ENCODE data around the gene RHOG.

GRCh38 chr11:3878258-3878584, 37.5 kb upstream of the RHOG start:
- TF ChIP-seq EP300 (IDR thresholded peaks at IDR 0.05), result no peak
- TF ChIP-seq, protein P1, sequence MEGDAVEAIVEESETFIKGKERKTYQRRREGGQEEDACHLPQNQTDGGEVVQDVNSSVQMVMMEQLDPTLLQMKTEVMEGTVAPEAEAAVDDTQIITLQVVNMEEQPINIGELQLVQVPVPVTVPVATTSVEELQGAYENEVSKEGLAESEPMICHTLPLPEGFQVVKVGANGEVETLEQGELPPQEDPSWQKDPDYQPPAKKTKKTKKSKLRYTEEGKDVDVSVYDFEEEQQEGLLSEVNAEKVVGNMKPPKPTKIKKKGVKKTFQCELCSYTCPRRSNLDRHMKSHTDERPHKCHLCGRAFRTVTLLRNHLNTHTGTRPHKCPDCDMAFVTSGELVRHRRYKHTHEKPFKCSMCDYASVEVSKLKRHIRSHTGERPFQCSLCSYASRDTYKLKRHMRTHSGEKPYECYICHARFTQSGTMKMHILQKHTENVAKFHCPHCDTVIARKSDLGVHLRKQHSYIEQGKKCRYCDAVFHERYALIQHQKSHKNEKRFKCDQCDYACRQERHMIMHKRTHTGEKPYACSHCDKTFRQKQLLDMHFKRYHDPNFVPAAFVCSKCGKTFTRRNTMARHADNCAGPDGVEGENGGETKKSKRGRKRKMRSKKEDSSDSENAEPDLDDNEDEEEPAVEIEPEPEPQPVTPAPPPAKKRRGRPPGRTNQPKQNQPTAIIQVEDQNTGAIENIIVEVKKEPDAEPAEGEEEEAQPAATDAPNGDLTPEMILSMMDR (IDR thresholded peaks at IDR 0.05), result no peak
